Measurements from ENCODE around the gene POLG2.
A peak's percentile ranks its signal among the peaks of the same experiment; 100 is the strongest.

Gene POLG2

DNA sequence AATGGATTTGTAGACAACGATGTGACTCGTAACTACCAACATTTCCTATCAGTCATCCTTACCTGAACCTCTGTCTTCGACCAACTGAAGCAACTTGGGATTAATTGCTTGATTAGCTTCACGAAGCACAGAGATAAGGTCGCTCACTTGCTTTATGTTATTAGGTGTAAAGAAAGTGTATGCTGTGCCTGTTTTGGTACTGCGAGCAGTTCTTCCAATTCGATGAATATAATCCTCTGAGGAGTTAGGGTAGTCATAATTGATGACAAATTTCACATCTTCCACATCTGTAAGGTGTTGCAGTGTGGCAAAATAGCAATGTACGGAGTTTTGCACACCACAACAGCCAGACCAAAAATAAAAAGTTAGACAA, 3.6 kb upstream of the POLG2 start:
- H3K79me2 ChIP-seq (ENCODE audit: insufficient read depth, low read length), result peaks cover 88% of the 10 kb centered on the region
- no peak overlapping the region for H2AFZ ChIP-seq (ENCODE audit: low read length)
- no peak for TF ChIP-seq EZH2phosphoT487 (IDR thresholded peaks at IDR 0.05; ENCODE audit: borderline replicate concordance)
- TF ChIP-seq, protein P1, sequence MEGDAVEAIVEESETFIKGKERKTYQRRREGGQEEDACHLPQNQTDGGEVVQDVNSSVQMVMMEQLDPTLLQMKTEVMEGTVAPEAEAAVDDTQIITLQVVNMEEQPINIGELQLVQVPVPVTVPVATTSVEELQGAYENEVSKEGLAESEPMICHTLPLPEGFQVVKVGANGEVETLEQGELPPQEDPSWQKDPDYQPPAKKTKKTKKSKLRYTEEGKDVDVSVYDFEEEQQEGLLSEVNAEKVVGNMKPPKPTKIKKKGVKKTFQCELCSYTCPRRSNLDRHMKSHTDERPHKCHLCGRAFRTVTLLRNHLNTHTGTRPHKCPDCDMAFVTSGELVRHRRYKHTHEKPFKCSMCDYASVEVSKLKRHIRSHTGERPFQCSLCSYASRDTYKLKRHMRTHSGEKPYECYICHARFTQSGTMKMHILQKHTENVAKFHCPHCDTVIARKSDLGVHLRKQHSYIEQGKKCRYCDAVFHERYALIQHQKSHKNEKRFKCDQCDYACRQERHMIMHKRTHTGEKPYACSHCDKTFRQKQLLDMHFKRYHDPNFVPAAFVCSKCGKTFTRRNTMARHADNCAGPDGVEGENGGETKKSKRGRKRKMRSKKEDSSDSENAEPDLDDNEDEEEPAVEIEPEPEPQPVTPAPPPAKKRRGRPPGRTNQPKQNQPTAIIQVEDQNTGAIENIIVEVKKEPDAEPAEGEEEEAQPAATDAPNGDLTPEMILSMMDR (conservative IDR thresholded peaks at IDR 0.05; ENCODE audit: low read length), result no peak
- H3K4me2 ChIP-seq (ENCODE audit: low read depth, low read length, poor library complexity, severe bottlenecking), result peak overlapping the region; percentile 85
- no peak overlapping the region for H3K4me3 ChIP-seq (ENCODE audit: low read length, poor library complexity, severe bottlenecking)
- peaks cover 42% of the 10 kb centered on the region for H3F3A ChIP-seq (ENCODE audit: low read depth)
- H3K4me1 ChIP-seq (ENCODE audit: insufficient read depth, low read length, poor library complexity, severe bottlenecking), result peaks cover 45% of the 10 kb centered on the region
- no peaks in the 10 kb centered on the region for H3K9me2 ChIP-seq (replicated peaks; ENCODE audit: low read depth, low read length)
- peaks cover 73% of the 10 kb centered on the region for H3K36me3 ChIP-seq (ENCODE audit: insufficient read depth, low read length)
- peaks cover under 1% of the 10 kb centered on the region for H3K27me3 ChIP-seq (ENCODE audit: insufficient read depth, low read length, poor library complexity, severe bottlenecking)
- peaks cover 85% of the 10 kb centered on the region for H4K20me1 ChIP-seq (ENCODE audit: insufficient read depth, low read length, poor library complexity, severe bottlenecking)
- H3K9me3 ChIP-seq (ENCODE audit: insufficient read depth, low read depth, low read length), result no peaks in the 10 kb centered on the region
- no peak overlapping the region for H3K9ac ChIP-seq (ENCODE audit: low read depth, low read length, poor library complexity, severe bottlenecking)

DNA sequence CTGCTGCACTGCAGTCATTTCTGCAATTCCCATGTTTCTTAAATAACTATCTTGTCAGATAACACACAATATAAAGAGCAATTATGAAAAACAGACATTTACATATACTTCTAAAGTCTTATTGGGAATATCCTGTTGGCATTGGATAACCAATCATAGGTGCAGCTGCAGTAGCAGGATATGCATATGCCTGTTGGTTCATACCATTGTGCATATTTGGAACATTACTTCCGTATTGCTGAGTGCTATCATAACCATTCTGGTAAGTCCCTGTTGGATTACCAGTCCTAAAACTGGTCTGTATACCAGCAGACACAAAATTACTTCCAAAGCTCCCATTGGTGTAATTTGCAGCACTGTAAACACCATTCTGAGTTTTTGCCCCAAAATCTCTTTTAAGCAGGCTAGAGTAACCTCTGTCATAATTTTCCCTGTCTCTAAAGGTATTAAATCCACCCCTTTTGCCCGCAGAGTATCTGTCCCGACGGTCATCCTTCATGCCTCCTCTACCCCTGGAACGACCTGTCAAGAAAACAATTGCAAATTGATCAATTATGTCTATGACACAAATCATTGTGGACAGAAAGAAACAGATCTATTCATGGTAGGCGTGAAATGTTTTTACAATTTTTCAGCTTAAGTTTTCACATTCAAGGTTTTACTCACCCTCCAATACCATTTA, 3.1 kb upstream of the POLG2 start:
- peaks cover 48% of the 10 kb centered on the region for H3K4me1 ChIP-seq (ENCODE audit: insufficient read depth, low read length, poor library complexity, severe bottlenecking)
- H3K36me3 ChIP-seq (ENCODE audit: insufficient read depth, low read length), result peaks cover 71% of the 10 kb centered on the region
- peaks cover 88% of the 10 kb centered on the region for H3K79me2 ChIP-seq (ENCODE audit: insufficient read depth, low read length)
- H2AFZ ChIP-seq (ENCODE audit: low read length), result no peak overlapping the region
- H3K4me2 ChIP-seq (ENCODE audit: low read depth, low read length, poor library complexity, severe bottlenecking), result peak overlapping the region; percentile 85
- H3K4me3 ChIP-seq (ENCODE audit: low read length, poor library complexity, severe bottlenecking), result no peak overlapping the region
- TF ChIP-seq EZH2phosphoT487 (IDR thresholded peaks at IDR 0.05; ENCODE audit: borderline replicate concordance), result no peak
- TF ChIP-seq, protein P1 (conservative IDR thresholded peaks at IDR 0.05; ENCODE audit: low read length), result no peak
- no peaks in the 10 kb centered on the region for H3K27me3 ChIP-seq (ENCODE audit: insufficient read depth, low read length, poor library complexity, severe bottlenecking)
- no peaks in the 10 kb centered on the region for H3K9me3 ChIP-seq (ENCODE audit: insufficient read depth, low read depth, low read length)
- H3F3A ChIP-seq (ENCODE audit: low read depth), result peaks cover 42% of the 10 kb centered on the region
- peaks cover 82% of the 10 kb centered on the region for H4K20me1 ChIP-seq (ENCODE audit: insufficient read depth, low read length, poor library complexity, severe bottlenecking)
- H3K9ac ChIP-seq (ENCODE audit: low read depth, low read length, poor library complexity, severe bottlenecking), result no peak overlapping the region
- no peaks in the 10 kb centered on the region for H3K9me2 ChIP-seq (replicated peaks; ENCODE audit: low read depth, low read length)

DNA sequence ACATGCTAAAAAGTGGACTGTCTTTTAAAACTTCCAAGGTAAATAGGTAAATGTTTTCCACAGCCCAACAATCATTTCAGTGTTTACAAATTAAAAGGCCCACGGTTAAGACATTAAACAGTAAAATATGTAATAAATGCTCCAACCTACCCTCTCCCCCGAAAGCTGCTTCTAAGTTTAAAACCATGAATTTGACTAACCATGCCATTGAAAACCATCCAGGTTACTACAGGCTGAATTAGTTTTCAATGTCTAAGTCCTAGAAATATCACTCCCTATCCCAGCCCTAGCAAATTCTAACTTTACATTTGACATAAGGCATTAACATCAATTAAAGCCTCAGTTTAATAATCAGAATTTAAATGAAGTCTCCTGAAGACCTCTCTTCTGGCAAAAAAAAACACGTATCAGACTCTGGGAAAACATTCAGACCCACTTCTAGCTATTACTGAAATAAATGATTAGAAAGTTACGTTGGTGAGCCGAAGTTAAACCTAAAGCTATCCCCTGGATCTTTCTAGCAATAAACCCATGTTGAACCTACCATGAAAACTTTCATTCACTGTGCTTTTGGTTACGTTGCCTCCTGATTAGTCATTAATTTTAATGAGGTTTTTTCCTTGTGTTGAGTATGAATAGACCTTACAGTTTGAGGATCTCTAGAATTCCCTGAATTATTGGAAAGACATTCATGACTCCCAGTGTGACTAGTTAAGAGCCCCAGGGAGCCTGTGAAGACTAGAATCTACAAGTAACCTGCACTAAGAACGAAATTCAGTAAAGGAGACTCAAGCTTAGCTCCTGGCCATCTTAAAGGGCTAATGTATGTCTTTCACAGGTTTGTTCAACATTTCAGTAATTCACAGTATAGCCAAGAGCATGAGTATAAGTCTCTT, 1.7 kb upstream of the POLG2 start:
- Histone ChIP-seq H3K79me2 (ENCODE audit: insufficient read depth, low read length) (peaks cover 85% of the 10 kb centered on the region), H3K9me2 (replicated peaks; ENCODE audit: low read depth, low read length) (no peaks in the 10 kb centered on the region), H3K4me3 (ENCODE audit: low read length, poor library complexity, severe bottlenecking) (peak overlapping the region; percentile 93), H2AFZ (ENCODE audit: low read length) (no peak overlapping the region), H3K36me3 (ENCODE audit: insufficient read depth, low read length) (peaks cover 57% of the 10 kb centered on the region), H3K9me3 (ENCODE audit: insufficient read depth, low read depth, low read length) (no peaks in the 10 kb centered on the region), H3F3A (ENCODE audit: low read depth) (peaks cover 42% of the 10 kb centered on the region), H3K4me2 (ENCODE audit: low read depth, low read length, poor library complexity, severe bottlenecking) (peak overlapping the region; percentile 85), H4K20me1 (ENCODE audit: insufficient read depth, low read length, poor library complexity, severe bottlenecking) (peaks cover 74% of the 10 kb centered on the region), H3K27me3 (ENCODE audit: insufficient read depth, low read length, poor library complexity, severe bottlenecking) (no peaks in the 10 kb centered on the region), H3K9ac (ENCODE audit: low read depth, low read length, poor library complexity, severe bottlenecking) (no peak overlapping the region), H3K4me1 (ENCODE audit: insufficient read depth, low read length, poor library complexity, severe bottlenecking) (peaks cover 40% of the 10 kb centered on the region)
- TF ChIP-seq, protein P1 (conservative IDR thresholded peaks at IDR 0.05; ENCODE audit: low read length), result no peak
- no peak for TF ChIP-seq EZH2phosphoT487 (IDR thresholded peaks at IDR 0.05; ENCODE audit: borderline replicate concordance)
